Hepatic stellate cell (primary cell): Measurements from ENCODE around the gene INPP4B.

Experiments
- DNase-seq: peaks from one replicate; pipeline ENCODE4 v3.0.0; 2011; ENCODE audit warnings: low spot score

Gene INPP4B

GRCh38 chr4:142128529-142128928 lies 717.6 kb downstream of the INPP4B start:
- DNase-seq: no peak

- DNase-seq: no peak
These were observed 719.1 kb downstream of the INPP4B start for GRCh38 chr4:142126890-142127497.

GRCh38 chr4:142124874-142125273 lies 721.2 kb downstream of the INPP4B start:
- no peak for DNase-seq

GRCh38 chr4:142121448-142122350 lies 724.4 kb downstream of the INPP4B start:
- no peak for DNase-seq

- DNase-seq: no peak
These were observed 725.2 kb downstream of the INPP4B start for GRCh38 chr4:142120921-142121320.

GRCh38 chr4:142112451-142112850 lies 733.6 kb downstream of the INPP4B start:
- DNase-seq: no peak

GRCh38 chr4:142110136-142110535 lies 736.0 kb downstream of the INPP4B start:
- DNase-seq: no peak

- no peak for DNase-seq
These were observed 742.1 kb downstream of the INPP4B start for GRCh38 chr4:142104041-142104440.

GRCh38 chr4:142101401-142101800 lies 744.7 kb downstream of the INPP4B start:
- DNase-seq: no peak

- no peak for DNase-seq
These were observed 745.2 kb downstream of the INPP4B start for GRCh38 chr4:142100941-142101340.

GRCh38 chr4:142098900-142099545 lies 747.1 kb downstream of the INPP4B start:
- DNase-seq: no peak

GRCh38 chr4:142098380-142098779 lies 747.7 kb downstream of the INPP4B start:
- DNase-seq: no peak

- no peak for DNase-seq
These were observed 749.1 kb downstream of the INPP4B start for GRCh38 chr4:142097015-142097414.

- peak; percentile 36 for DNase-seq
These were observed 750.1 kb downstream of the INPP4B start for GRCh38 chr4:142095886-142096605.

- DNase-seq: no peak
These were observed 753.2 kb downstream of the INPP4B start for GRCh38 chr4:142092941-142093340.

- peak; percentile 4 for DNase-seq
These were observed 754.4 kb downstream of the INPP4B start for GRCh38 chr4:142091691-142092182.

- DNase-seq: peak; percentile 3
These were observed 755.0 kb downstream of the INPP4B start for GRCh38 chr4:142091085-142091513.

- DNase-seq: no peak
These were observed 757.2 kb downstream of the INPP4B start for GRCh38 chr4:142088906-142089305.

- DNase-seq: no peak
These were observed 760.4 kb downstream of the INPP4B start for GRCh38 chr4:142085513-142086292.

GRCh38 chr4:142083264-142083663 lies 762.8 kb downstream of the INPP4B start:
- no peak for DNase-seq

GRCh38 chr4:142081025-142081424 lies 765.1 kb downstream of the INPP4B start:
- peak; percentile 4 for DNase-seq
